SK-N-SH treated with all-trans-retinoic acid at 6 μM for 48 hours (cell line): ENCODE results near the gene C10orf143.

Source experiments
- ATAC-seq: fragments of 200-7000 bp; cut with Tn5 transposase; 3 replicates; pipeline ENCODE4 v1.9.1; 2020; ENCODE audit warnings: mild to moderate bottlenecking, moderate library complexity
- ARNTL ChIP-seq: fragments of 450-650 bp; formaldehyde crosslinking; IDR thresholded peaks from 2 replicates; pipeline ENCODE4 v1.5.0; 2020; ENCODE audit warnings: low read depth, mild to moderate bottlenecking, moderate library complexity, borderline replicate concordance
- CSDC2 ChIP-seq: fragments of 250-450 bp; sonication (Bioruptor Pico); IDR thresholded peaks from 2 replicates; pipeline ENCODE4 v1.5.0; 2020; ENCODE audit warnings: mild to moderate bottlenecking, moderate library complexity
- CSRNP3 ChIP-seq: fragments of 250-450 bp; sonication (Bioruptor Pico); IDR thresholded peaks from 2 replicates; pipeline ENCODE4 v1.5.1; 2021; ENCODE audit warnings: mild to moderate bottlenecking, moderate library complexity
- ESRRG ChIP-seq: fragments of 250-450 bp; sonication (Bioruptor Pico); IDR thresholded peaks from 2 replicates; pipeline ENCODE4 v1.6.1; 2021; ENCODE audit warnings: mild to moderate bottlenecking
- GLIS3 ChIP-seq: fragments of 250-450 bp; sonication (Bioruptor Pico); IDR thresholded peaks from 2 replicates; pipeline ENCODE4 v1.5.0; 2020; ENCODE audit warnings: mild to moderate bottlenecking, moderate library complexity
- ISL1 ChIP-seq: fragments of 250-450 bp; sonication (Bioruptor Pico); IDR thresholded peaks from 2 replicates; pipeline ENCODE4 v2.1.2; 2022; ENCODE audit warnings: mild to moderate bottlenecking, moderate library complexity
- OSR1 ChIP-seq: fragments of 250-450 bp; sonication (Bioruptor Pico); IDR thresholded peaks from 2 replicates; pipeline ENCODE4 v1.8.0; 2022; ENCODE audit warnings: moderate library complexity, mild to moderate bottlenecking, inconsistent platforms
- POU6F1 ChIP-seq: fragments of 250-450 bp; sonication (Bioruptor Pico); IDR thresholded peaks from 2 replicates; pipeline ENCODE4 v1.8.0; 2021; ENCODE audit warnings: low read depth, mild to moderate bottlenecking, moderate library complexity, borderline replicate concordance
- RARB ChIP-seq: fragments of 250-450 bp; sonication (Bioruptor Pico); IDR thresholded peaks from 2 replicates; pipeline ENCODE4 v1.8.0; 2021; ENCODE audit warnings: mild to moderate bottlenecking, moderate library complexity
- SNAI2 ChIP-seq: fragments of 250-450 bp; sonication (Bioruptor Pico); IDR thresholded peaks from 2 replicates; pipeline ENCODE4 v1.5.0; 2020; ENCODE audit warnings: mild to moderate bottlenecking, moderate library complexity
- TOX ChIP-seq: fragments of 250-450 bp; sonication (Bioruptor Pico); IDR thresholded peaks from 2 replicates; pipeline ENCODE4 v1.8.0; 2021; ENCODE audit warnings: mild to moderate bottlenecking, moderate library complexity, borderline replicate concordance
- ZC3H10 ChIP-seq: fragments of 250-450 bp; sonication (Bioruptor Pico); IDR thresholded peaks from 2 replicates; pipeline ENCODE4 v1.5.1; 2021; ENCODE audit warnings: mild to moderate bottlenecking, moderate library complexity
- ZFP3 ChIP-seq: fragments of 250-450 bp; sonication (Bioruptor Pico); IDR thresholded peaks from 2 replicates; pipeline ENCODE4 v1.5.0; 2020; ENCODE audit warnings: mild to moderate bottlenecking, moderate library complexity
- ZNF565 ChIP-seq: fragments of 450-650 bp; formaldehyde crosslinking; conservative IDR thresholded peaks from 2 replicates; pipeline ENCODE4 v1.5.0; 2020; ENCODE audit warnings: low read depth, mild to moderate bottlenecking, moderate library complexity
- ZNF70 ChIP-seq: fragments of 450-650 bp; formaldehyde crosslinking; IDR thresholded peaks from 2 replicates; pipeline ENCODE4 v1.5.0; 2020; ENCODE audit warnings: mild to moderate bottlenecking, moderate library complexity
- ZNF8 ChIP-seq: fragments of 450-650 bp; formaldehyde crosslinking; IDR thresholded peaks from 2 replicates; pipeline ENCODE4 v1.5.0; 2020; ENCODE audit warnings: mild to moderate bottlenecking, moderate library complexity
- TF ChIP-seq, protein P1 (sequence below): fragments of 250-450 bp; sonication (Bioruptor Pico); IDR thresholded peaks from 2 replicates; pipeline ENCODE4 v1.5.1; 2020; ENCODE audit warnings: low read depth, mild to moderate bottlenecking, moderate library complexity
- TF ChIP-seq, protein P2 (sequence below): fragments of 250-450 bp; sonication (Bioruptor Pico); IDR thresholded peaks from 2 replicates; pipeline ENCODE4 v1.5.0; 2020; ENCODE audit warnings: mild to moderate bottlenecking, moderate library complexity

C10orf143 gene

DNA sequence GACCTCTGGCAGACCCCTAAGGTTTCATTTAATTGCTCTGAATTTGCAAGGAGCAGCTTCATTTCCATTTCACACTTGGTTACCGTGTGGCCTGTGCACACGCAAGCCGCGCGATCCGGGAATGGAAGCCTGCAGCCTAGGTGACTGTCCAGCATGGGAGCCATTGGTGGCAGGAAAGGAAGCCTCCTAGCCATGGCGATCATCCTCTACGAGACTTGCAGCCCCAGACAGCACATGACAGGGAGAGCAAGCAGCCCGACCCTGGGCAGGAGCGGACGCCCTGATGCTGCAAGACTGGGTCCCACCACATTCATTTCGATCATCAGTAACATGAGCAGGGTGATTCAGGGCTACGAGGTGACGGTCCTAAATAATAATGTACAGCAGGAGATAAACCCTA is 33.9 kb downstream of the C10orf143 start:
- ATAC-seq: no peak
- no peak for TF ChIP-seq ZNF565 (CRISPR knock-in tag)
- TF ChIP-seq POU6F1 (CRISPR knock-in tag): no peak
- TF ChIP-seq CSDC2 (CRISPR knock-in tag): no peak
- no peak for TF ChIP-seq ZFP3 (CRISPR knock-in tag)
- no peak for TF ChIP-seq ARNTL
- no peak for TF ChIP-seq TOX (CRISPR knock-in tag)
- TF ChIP-seq RARB: no peak
- TF ChIP-seq, protein P1, sequence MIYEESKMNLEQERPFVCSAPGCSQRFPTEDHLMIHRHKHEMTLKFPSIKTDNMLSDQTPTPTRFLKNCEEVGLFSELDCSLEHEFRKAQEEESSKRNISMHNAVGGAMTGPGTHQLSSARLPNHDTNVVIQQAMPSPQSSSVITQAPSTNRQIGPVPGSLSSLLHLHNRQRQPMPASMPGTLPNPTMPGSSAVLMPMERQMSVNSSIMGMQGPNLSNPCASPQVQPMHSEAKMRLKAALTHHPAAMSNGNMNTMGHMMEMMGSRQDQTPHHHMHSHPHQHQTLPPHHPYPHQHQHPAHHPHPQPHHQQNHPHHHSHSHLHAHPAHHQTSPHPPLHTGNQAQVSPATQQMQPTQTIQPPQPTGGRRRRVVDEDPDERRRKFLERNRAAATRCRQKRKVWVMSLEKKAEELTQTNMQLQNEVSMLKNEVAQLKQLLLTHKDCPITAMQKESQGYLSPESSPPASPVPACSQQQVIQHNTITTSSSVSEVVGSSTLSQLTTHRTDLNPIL: no peak
- TF ChIP-seq ZC3H10: no peak
- TF ChIP-seq, protein P2, sequence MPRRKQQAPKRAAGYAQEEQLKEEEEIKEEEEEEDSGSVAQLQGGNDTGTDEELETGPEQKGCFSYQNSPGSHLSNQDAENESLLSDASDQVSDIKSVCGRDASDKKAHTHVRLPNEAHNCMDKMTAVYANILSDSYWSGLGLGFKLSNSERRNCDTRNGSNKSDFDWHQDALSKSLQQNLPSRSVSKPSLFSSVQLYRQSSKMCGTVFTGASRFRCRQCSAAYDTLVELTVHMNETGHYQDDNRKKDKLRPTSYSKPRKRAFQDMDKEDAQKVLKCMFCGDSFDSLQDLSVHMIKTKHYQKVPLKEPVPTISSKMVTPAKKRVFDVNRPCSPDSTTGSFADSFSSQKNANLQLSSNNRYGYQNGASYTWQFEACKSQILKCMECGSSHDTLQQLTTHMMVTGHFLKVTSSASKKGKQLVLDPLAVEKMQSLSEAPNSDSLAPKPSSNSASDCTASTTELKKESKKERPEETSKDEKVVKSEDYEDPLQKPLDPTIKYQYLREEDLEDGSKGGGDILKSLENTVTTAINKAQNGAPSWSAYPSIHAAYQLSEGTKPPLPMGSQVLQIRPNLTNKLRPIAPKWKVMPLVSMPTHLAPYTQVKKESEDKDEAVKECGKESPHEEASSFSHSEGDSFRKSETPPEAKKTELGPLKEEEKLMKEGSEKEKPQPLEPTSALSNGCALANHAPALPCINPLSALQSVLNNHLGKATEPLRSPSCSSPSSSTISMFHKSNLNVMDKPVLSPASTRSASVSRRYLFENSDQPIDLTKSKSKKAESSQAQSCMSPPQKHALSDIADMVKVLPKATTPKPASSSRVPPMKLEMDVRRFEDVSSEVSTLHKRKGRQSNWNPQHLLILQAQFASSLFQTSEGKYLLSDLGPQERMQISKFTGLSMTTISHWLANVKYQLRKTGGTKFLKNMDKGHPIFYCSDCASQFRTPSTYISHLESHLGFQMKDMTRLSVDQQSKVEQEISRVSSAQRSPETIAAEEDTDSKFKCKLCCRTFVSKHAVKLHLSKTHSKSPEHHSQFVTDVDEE (CRISPR knock-in tag): no peak
- TF ChIP-seq ISL1: no peak
- TF ChIP-seq OSR1 (CRISPR knock-in tag): no peak
- no peak for TF ChIP-seq CSRNP3 (CRISPR knock-in tag)
- no peak for TF ChIP-seq ESRRG

DNA sequence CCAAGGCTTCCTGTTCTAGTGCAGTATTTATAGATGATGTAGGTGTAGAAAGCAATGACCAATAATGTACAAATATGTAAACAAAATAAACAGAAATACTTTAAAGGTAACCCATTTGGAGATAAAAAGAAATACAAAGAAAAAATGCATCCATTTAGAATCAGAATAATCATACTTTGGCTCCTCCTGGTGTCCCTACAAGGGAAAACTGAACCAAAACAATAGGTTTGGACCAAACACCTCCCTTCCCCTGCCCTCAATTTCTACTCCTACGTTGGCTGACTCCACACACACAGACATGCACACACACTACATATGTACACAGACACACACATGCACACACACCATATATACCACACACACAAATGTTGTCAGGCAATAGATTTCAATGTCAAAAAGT is 36.0 kb downstream of the C10orf143 start:
- TF ChIP-seq CSDC2 (CRISPR knock-in tag) (no peak), ZFP3 (CRISPR knock-in tag) (no peak), SNAI2 (CRISPR knock-in tag) (no peak), CSRNP3 (CRISPR knock-in tag) (no peak), OSR1 (CRISPR knock-in tag) (no peak), ISL1 (no peak), TOX (CRISPR knock-in tag) (no peak), GLIS3 (no peak), ZNF565 (CRISPR knock-in tag) (no peak), ZNF70 (no peak), ZNF8 (CRISPR knock-in tag) (no peak)
- TF ChIP-seq, protein P2 (CRISPR knock-in tag): no peak
- TF ChIP-seq, protein P1: no peak
- no peak for ATAC-seq
